Type B pancreatic cell (in vitro differentiated cells): Measurements from ENCODE around the gene RAB8B. TPM values are rescaled to one million over a fixed set of nuclear protein-coding genes. Genes with fewer than 3 reads are reported as not detected.

Source experiments
- DNase-seq: peaks from one replicate; pipeline ENCODE4 v3.0.0; 2021; ENCODE audit warnings: mixed read lengths; ENCODE audit not compliant: unreplicated experiment; ENCODE audit errors: extremely low spot score
- H3K27ac Mint-ChIP-seq: 2 replicates; pipeline ENCODE4 v1.8.0; 2021; ENCODE audit warnings: mild to moderate bottlenecking, mixed read lengths
- H3K27me3 Mint-ChIP-seq: 2 replicates; pipeline ENCODE4 v1.8.0; 2021; ENCODE audit warnings: mixed read lengths
- H3K36me3 Mint-ChIP-seq: 2 replicates; pipeline ENCODE4 v1.8.0; 2021; ENCODE audit warnings: mixed read lengths
- H3K4me1 Mint-ChIP-seq: one replicate; pipeline ENCODE4 v1.8.0; 2021; ENCODE audit warnings: mixed read lengths; ENCODE audit not compliant: unreplicated experiment
- H3K4me3 Mint-ChIP-seq: 2 replicates; pipeline ENCODE4 v1.8.0; 2021; ENCODE audit warnings: mild to moderate bottlenecking, mixed read lengths
- H3K9me3 Mint-ChIP-seq: 2 replicates; pipeline ENCODE4 v1.8.0; 2021; ENCODE audit warnings: mixed read lengths
- total RNA-seq: library from RNA; stranded (reverse); gene quantifications from 2 replicates; pipeline ENCODE4 v1.2.1, GENCODE V29; 2021; ENCODE audit warnings: low replicate concordance
- TF ChIP-seq, protein P1 (sequence below): fragments of 200-600 bp; sonication (generic); conservative IDR thresholded peaks from 2 replicates; pipeline ENCODE4 v1.5.0; 2021; ENCODE audit warnings: antibody characterized with exemption, mild to moderate bottlenecking

The RAB8B gene
- total RNA-seq, 1 donor from 2014 or later: 36.8 TPM

- Mint-ChIP-seq H3K27ac (no peak overlapping the region), H3K9me3 (no peaks in the 10 kb centered on the region), H3K36me3 (peaks cover 10% of the 10 kb centered on the region), H3K4me3 (peak overlapping the region; percentile 26), H3K27me3 (no peaks in the 10 kb centered on the region), H3K4me1 (peaks cover 13% of the 10 kb centered on the region)
- TF ChIP-seq, protein P1, sequence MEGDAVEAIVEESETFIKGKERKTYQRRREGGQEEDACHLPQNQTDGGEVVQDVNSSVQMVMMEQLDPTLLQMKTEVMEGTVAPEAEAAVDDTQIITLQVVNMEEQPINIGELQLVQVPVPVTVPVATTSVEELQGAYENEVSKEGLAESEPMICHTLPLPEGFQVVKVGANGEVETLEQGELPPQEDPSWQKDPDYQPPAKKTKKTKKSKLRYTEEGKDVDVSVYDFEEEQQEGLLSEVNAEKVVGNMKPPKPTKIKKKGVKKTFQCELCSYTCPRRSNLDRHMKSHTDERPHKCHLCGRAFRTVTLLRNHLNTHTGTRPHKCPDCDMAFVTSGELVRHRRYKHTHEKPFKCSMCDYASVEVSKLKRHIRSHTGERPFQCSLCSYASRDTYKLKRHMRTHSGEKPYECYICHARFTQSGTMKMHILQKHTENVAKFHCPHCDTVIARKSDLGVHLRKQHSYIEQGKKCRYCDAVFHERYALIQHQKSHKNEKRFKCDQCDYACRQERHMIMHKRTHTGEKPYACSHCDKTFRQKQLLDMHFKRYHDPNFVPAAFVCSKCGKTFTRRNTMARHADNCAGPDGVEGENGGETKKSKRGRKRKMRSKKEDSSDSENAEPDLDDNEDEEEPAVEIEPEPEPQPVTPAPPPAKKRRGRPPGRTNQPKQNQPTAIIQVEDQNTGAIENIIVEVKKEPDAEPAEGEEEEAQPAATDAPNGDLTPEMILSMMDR: no peak
- DNase-seq: no peak
Observed at GRCh38 chr15:63160638-63161037, 28.8 kb upstream of the RAB8B start.

DNA sequence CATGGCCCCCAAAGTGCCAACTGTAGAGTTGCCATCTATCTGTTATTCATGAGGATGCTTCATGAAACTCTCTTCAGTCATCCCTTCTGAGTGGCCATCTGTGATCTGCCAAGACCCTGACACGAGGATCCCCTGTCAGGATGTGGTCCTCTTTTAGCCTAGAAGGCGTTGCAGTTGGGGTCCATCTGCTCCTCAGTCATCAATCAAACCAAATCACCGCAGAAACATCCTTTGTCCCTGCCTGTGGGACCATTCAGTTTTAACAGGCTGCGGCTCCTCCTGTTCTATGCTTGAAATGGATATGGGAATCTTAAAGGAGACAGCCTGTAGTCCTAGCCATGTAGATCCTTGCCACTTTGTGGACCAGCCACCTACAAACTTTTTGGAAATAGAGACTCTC, 26.2 kb upstream of the RAB8B start:
- Mint-ChIP-seq H3K4me3 (no peak overlapping the region), H3K9me3 (peaks cover 5% of the 10 kb centered on the region), H3K36me3 (peaks cover 4% of the 10 kb centered on the region), H3K27ac (no peak overlapping the region), H3K27me3 (no peaks in the 10 kb centered on the region), H3K4me1 (peaks cover 7% of the 10 kb centered on the region)
- no peak for DNase-seq
- TF ChIP-seq, protein P1: no peak

DNA sequence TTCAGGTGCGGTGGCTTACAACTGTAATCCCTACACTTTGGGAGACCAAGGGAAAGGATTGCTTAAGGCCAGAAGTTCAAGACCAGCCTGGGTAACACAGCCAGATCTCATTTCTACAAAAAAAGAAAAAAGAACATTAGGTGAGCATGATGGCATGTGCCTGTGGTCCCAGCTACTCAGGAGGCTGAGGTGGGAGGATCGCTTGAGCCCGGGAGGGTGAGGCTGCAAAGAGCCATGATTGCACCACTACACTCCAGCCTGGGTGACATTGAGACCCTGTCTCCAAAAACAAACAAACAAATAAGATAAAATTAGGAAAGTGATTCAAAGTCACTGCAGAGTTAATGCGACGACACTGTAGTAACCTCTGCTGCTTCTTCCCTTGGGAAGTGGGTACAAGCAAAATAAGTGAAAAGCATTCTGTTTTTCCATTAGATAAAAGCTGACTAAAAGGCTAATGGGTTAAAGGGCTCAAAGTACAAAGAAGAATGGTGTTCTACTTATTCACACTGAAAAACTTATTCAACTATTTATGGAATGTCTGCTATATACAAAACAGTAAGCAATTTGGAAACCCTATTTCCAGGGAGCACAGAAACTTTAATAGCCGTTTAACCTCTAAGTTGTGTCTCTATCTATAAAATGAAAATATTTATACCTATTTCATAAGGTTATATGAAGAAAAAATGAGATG, 24.1 kb upstream of the RAB8B start:
- Mint-ChIP-seq H3K4me3 (no peak overlapping the region), H3K27me3 (no peaks in the 10 kb centered on the region), H3K4me1 (peaks cover 7% of the 10 kb centered on the region), H3K9me3 (peaks cover 5% of the 10 kb centered on the region), H3K36me3 (no peaks in the 10 kb centered on the region), H3K27ac (no peak overlapping the region)
- no peak for DNase-seq
- TF ChIP-seq, protein P1: no peak

GRCh38 chr15:63166219-63166618, 23.2 kb upstream of the RAB8B start:
- Mint-ChIP-seq H3K9me3 (peaks cover 5% of the 10 kb centered on the region), H3K36me3 (no peaks in the 10 kb centered on the region), H3K4me1 (peaks cover 7% of the 10 kb centered on the region), H3K4me3 (no peak overlapping the region), H3K27me3 (no peaks in the 10 kb centered on the region), H3K27ac (no peak overlapping the region)
- no peak for DNase-seq
- TF ChIP-seq, protein P1: no peak

DNA sequence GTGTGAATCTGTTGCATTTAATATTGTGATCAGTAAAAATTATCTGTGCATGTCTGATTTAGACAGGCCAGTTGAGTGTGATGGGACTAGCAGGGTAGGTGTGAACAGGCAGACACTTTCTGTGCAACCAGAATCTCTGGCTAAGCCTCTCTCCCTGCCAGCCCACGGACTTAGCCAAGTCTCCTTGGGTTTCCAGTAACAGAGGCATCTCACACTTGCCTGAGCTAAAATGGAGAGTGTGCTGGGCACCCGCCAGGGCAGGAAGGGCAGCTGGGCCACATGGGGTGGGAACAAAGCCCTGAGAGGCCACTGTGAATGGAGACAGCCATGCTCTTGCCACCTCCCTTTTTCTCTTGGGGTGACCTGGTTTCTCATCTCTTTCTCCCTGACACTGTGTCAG, 19.6 kb upstream of the RAB8B start:
- H3K27me3 Mint-ChIP-seq: no peaks in the 10 kb centered on the region

More for the DNA sequence above, 19.6 kb upstream of the RAB8B start:
- TF ChIP-seq, protein P1: no peak
- peaks cover 6% of the 10 kb centered on the region for H3K4me1 Mint-ChIP-seq
- H3K36me3 Mint-ChIP-seq: no peaks in the 10 kb centered on the region
- DNase-seq: no peak
- H3K4me3 Mint-ChIP-seq: no peak overlapping the region
- no peak overlapping the region for H3K27ac Mint-ChIP-seq
- H3K9me3 Mint-ChIP-seq: peaks cover 5% of the 10 kb centered on the region
